ENCODE results near the gene MSLN. TPM values are rescaled to one million over a fixed set of nuclear protein-coding genes. Genes with fewer than 3 reads are reported as not detected.

The MSLN gene
- total and polyA plus RNA-seq, 2 of the 8 experiments (the other 6 are each of a cell fraction or from before 2014, with no cell fraction given) = 0.28 to 0.50 TPM

DNA sequence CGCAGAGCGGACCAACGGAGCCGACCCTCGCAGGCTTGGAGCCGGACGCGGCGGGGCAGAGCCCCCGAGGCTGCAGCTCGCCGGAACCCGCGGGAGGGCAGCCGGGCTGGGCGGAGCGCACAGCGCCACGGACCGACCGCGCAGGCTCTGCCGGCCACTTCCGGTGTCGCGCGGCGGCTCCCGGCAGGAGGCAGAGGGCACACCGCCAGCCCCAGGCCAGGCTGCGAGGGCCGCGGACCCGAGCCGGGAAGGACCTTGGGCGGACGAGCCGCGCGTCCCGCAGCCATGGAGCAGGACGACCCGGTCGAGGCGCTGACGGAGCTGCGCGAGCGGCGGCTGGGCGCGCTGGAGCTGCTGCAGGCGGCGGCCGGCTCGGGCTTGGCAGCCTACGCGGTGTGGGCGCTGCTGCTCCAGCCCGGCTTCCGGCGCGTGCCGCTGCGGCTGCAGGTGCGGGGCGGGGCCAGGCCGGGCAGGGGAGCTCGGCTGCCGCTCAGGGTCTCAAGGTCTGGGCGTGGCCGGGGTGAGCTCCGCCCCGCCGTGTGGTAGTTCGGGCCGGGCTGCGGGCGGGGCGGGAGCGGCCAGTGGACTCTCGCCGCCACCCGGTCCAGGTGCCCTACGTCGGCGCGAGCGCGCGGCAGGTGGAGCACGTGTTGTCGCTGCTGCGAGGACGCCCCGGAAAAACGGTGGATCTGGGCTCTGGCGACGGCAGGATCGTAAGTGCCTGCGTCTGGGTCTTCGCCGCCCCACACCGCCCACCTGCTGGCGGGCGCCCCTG is 39.4 kb upstream of the MSLN start, which contains the start of gene ANTKMT (continued):
- TF ChIP-seq, protein P1, sequence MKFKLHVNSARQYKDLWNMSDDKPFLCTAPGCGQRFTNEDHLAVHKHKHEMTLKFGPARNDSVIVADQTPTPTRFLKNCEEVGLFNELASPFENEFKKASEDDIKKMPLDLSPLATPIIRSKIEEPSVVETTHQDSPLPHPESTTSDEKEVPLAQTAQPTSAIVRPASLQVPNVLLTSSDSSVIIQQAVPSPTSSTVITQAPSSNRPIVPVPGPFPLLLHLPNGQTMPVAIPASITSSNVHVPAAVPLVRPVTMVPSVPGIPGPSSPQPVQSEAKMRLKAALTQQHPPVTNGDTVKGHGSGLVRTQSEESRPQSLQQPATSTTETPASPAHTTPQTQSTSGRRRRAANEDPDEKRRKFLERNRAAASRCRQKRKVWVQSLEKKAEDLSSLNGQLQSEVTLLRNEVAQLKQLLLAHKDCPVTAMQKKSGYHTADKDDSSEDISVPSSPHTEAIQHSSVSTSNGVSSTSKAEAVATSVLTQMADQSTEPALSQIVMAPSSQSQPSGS (IDR thresholded peaks at IDR 0.05; ENCODE audit: low read length) = peak; percentile 21; the same call in 1 of the 2 replicates
- TF ChIP-seq CREB1 (IDR thresholded peaks at IDR 0.05) (peak; percentile 68; the same call in 1 of the 2 replicates), RXRA (IDR thresholded peaks at IDR 0.05; ENCODE audit: insufficient read depth, low read depth, low read length) (no peak), BRCA1 (IDR thresholded peaks at IDR 0.05; ENCODE audit: low read depth, low read length) (no peak), RNF2 (IDR thresholded peaks at IDR 0.05; ENCODE audit: borderline replicate concordance, low read depth, low read length, missing control alignments, poor library complexity, severe bottlenecking) (no peak), PHF8 (conservative IDR thresholded peaks at IDR 0.05; ENCODE audit: low read depth, low read length) (peak; percentile 99), RFX5 (IDR thresholded peaks at IDR 0.05; ENCODE audit: borderline replicate concordance, low read depth, low read length) (no peak), NRF1 (IDR thresholded peaks at IDR 0.05; ENCODE audit: low read depth, low read length) (no peak), SIX5 (IDR thresholded peaks at IDR 0.05; ENCODE audit: low read depth, low read length) (no peak), KDM4A (IDR thresholded peaks at IDR 0.05; ENCODE audit: low read depth, low read length, severe bottlenecking) (peak; percentile 37), CBX5 (IDR thresholded peaks at IDR 0.05; ENCODE audit: low read depth, low read length) (no peak), SAP30 (IDR thresholded peaks at IDR 0.05; ENCODE audit: insufficient read depth, insufficient replicate concordance, low read length) (no peak), EP300 (IDR thresholded peaks at IDR 0.05; ENCODE audit: borderline replicate concordance in 1 of 2, low read depth in 2 of 2, low read length in 2 of 2) (no peak), TAF7 (optimal IDR thresholded peaks at IDR 0.05; ENCODE audit: borderline replicate concordance, low read depth, low read length) (peak; percentile 82), BACH1 (IDR thresholded peaks at IDR 0.05; ENCODE audit: low read length) (no peak), RBBP5 (IDR thresholded peaks at IDR 0.05; ENCODE audit: borderline replicate concordance, low read depth, low read length) (peak; percentile 71; the same call in 1 of the 2 replicates), JUN (IDR thresholded peaks at IDR 0.05; ENCODE audit: low read depth, low read length) (no peak), GABPA (IDR thresholded peaks at IDR 0.05; ENCODE audit: borderline replicate concordance, insufficient read depth, low read length) (peak; percentile 95), KDM1A (IDR thresholded peaks at IDR 0.05; ENCODE audit: borderline replicate concordance, low read length) (no peak), EGR1 (IDR thresholded peaks at IDR 0.05; ENCODE audit: borderline replicate concordance, low read depth, low read length) (no peak)
- TF ChIP-seq, protein P2, sequence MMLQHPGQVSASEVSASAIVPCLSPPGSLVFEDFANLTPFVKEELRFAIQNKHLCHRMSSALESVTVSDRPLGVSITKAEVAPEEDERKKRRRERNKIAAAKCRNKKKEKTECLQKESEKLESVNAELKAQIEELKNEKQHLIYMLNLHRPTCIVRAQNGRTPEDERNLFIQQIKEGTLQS (IDR thresholded peaks at IDR 0.05; ENCODE audit: insufficient read depth, low read depth, low read length) = no peak
